ENCODE results near the gene ZBED4. TPM values are rescaled to one million over a fixed set of nuclear protein-coding genes. Genes with fewer than 3 reads are reported as not detected.

Gene ZBED4
- total and polyA plus RNA-seq, 11 donors: 2.2 to 8.6 (median 4.9) TPM

GRCh38 chr22:49871482-49871881, 17.8 kb downstream of the ZBED4 start:
- no peak overlapping the region for H3K27ac ChIP-seq
- H3K9me3 ChIP-seq: peaks cover 0 to 40% (median 13%) of the 10 kb centered on the region in 12 donors
- no peaks in the 10 kb centered on the region for H3K4me1 ChIP-seq
- TF ChIP-seq CTCF (IDR thresholded peaks at IDR 0.05) (no peak), POLR2A (IDR thresholded peaks at IDR 0.05) (no peak)
- DNase-seq: no peak
- intact Hi-C loops (cut with DNase I): no loop called here
- H3K4me3 ChIP-seq: no peak overlapping the region
- no peaks in the 10 kb centered on the region for H3K27me3 ChIP-seq
- WGBS, 4 donors: 94 to 98% (median 97%) methylated on average over 4 of the region's 4 CpGs
- no peak for ATAC-seq
- H3K36me3 ChIP-seq: peaks cover 0 to 10% (median 0%) of the 10 kb centered on the region in 9 donors

GRCh38 chr22:49872347-49872746, 18.7 kb downstream of the ZBED4 start:
- peaks cover 0 to 11% (median 0%) of the 10 kb centered on the region in 9 donors for H3K36me3 ChIP-seq
- peaks cover 0 to 31% (median 7%) of the 10 kb centered on the region in 12 donors for H3K9me3 ChIP-seq
- no peak overlapping the region for H3K27ac ChIP-seq
- H3K4me3 ChIP-seq: no peak overlapping the region
- ATAC-seq: no peak
- no peaks in the 10 kb centered on the region for H3K27me3 ChIP-seq
- TF ChIP-seq CTCF (IDR thresholded peaks at IDR 0.05): no peak
- intact Hi-C loops (cut with DNase I): no loop called here
- no peaks in the 10 kb centered on the region for H3K4me1 ChIP-seq
- WGBS, 4 donors: 89 to 93% (median 92%) methylated on average over 7 of the region's 7 CpGs
- no peak for DNase-seq

- no peak for DNase-seq
- 87 to 91% (median 89%) methylated on average over 15 to 16 of the region's 16 CpGs for WGBS, 4 donors
- no peak for TF ChIP-seq POLR2A (IDR thresholded peaks at IDR 0.05)
- no peak for TF ChIP-seq CTCF (IDR thresholded peaks at IDR 0.05)
These were observed 19.7 kb downstream of the ZBED4 start for GRCh38 chr22:49873228-49873940.

GRCh38 chr22:49877642-49878041, 24.0 kb downstream of the ZBED4 start:
- Histone ChIP-seq H3K4me1 (peaks cover 0 to 14% (median 0%) of the 10 kb centered on the region in 12 donors), H3K27ac (no peak overlapping the region), H3K36me3 (peaks cover 0 to 12% (median 5%) of the 10 kb centered on the region in 9 donors), H3K9me3 (no peaks in the 10 kb centered on the region), H3K27me3 (no peaks in the 10 kb centered on the region), H3K4me3 (no peak overlapping the region)
- intact Hi-C loops (cut with DNase I): no loop called here
- WGBS, 4 donors: 94 to 99% (median 98%) methylated on average over 7 of the region's 7 CpGs
- DNase-seq (no peak), ATAC-seq (no peak)
- no peak for TF ChIP-seq CTCF (IDR thresholded peaks at IDR 0.05)
- TF ChIP-seq POLR2A (IDR thresholded peaks at IDR 0.05): no peak

More at GRCh38 chr22:49873228-49873940, 19.7 kb downstream of the ZBED4 start:
- H3K9me3 ChIP-seq: peaks cover 0 to 21% (median 7%) of the 10 kb centered on the region in 12 donors
- H3K27me3 ChIP-seq: no peaks in the 10 kb centered on the region
- no peaks in the 10 kb centered on the region for H3K4me1 ChIP-seq
- intact Hi-C loops (cut with DNase I): no loop called here
- peaks cover 0 to 12% (median 5%) of the 10 kb centered on the region in 9 donors for H3K36me3 ChIP-seq
- ATAC-seq: no peak
- H3K4me3 ChIP-seq: no peak overlapping the region
- H3K27ac ChIP-seq: no peak overlapping the region
